Heart right ventricle (tissue), 16 donors: Measurements from ENCODE around the gene THOP1. TPM values are rescaled to one million over a fixed set of nuclear protein-coding genes. Genes with fewer than 3 reads are reported as not detected.

Experiments used
- ATAC-seq, 8 donors: fragments of 200-7000 bp; cut with Tn5 transposase; one replicate each; pipeline ENCODE4 v1.9.1; 2020; ENCODE audit warnings: mild to moderate bottlenecking in 8 of 8, moderate library complexity in 8 of 8, moderate number of reproducible peaks in 1 of 8
- DNase-seq, 2 donors: peaks; one replicate each; pipeline ENCODE4 v3.0.0-alpha.2; 2020
- H3K27ac ChIP-seq, 10 donors: fragments of 200-600 bp; sonication (generic) in 2 of 10; one replicate each; pipeline versions ENCODE4 v1.5.0 to v1.8.0; 2020 to 2022; ENCODE audit warnings: mild to moderate bottlenecking in 3 of 10
- H3K27me3 ChIP-seq, 7 donors: fragments of 200-600 bp; one replicate each; pipeline ENCODE4 v1.8.0; 2021 to 2022; ENCODE audit warnings: mild to moderate bottlenecking in 2 of 7
- H3K36me3 ChIP-seq, 9 donors: fragments of 200-600 bp; sonication (generic) in 1 of 9; one replicate each; pipeline versions ENCODE4 v1.5.0 to v1.8.0; 2020 to 2022; ENCODE audit warnings: mild to moderate bottlenecking in 2 of 9
- H3K4me1 ChIP-seq, 9 donors: fragments of 200-600 bp; sonication (generic) in 1 of 9; one replicate each; pipeline versions ENCODE4 v1.5.0 to v1.8.0; 2020 to 2022; ENCODE audit warnings: mild to moderate bottlenecking in 4 of 9
- H3K4me3 ChIP-seq, 10 donors: fragments of 200-600 bp; sonication (generic) in 2 of 10; one replicate each; pipeline versions ENCODE4 v1.5.0 to v1.8.0; 2020 to 2022; ENCODE audit warnings: mild to moderate bottlenecking in 7 of 10, moderate library complexity in 2 of 10
- H3K9me3 ChIP-seq, 11 donors: fragments of 200-600 bp in 10 of 11; sonication (generic) in 2 of 11; one replicate each; pipeline versions ENCODE4 v1.5.0 to v1.8.0; 2013 to 2022; ENCODE audit warnings: mild to moderate bottlenecking in 2 of 11, control low read depth in 1 of 11, moderate library complexity in 1 of 11
- CTCF ChIP-seq, 9 donors: fragments of 200-600 bp; sonication (generic) in 2 of 9; IDR thresholded peaks; one replicate each; pipeline versions ENCODE4 v1.5.0 to v1.8.0; 2021 to 2022; ENCODE audit warnings: antibody characterized with exemption in 9 of 9, mild to moderate bottlenecking in 5 of 9, moderate library complexity in 1 of 9
- WGBS, 2 donors: extraction: QIAGEN DNeasy Blood & Tissue Kit; methylation state at CpG; one replicate each; pipeline ENCODE4 v1.1.7; 2013; ENCODE audit warnings: inconsistent platforms in 1 of 2; 5-methylcytosine and 5-hydroxymethylcytosine counted together
- intact Hi-C, 10 donors: fragments of 100-400 bp; cut with DNase I; formaldehyde crosslinking; loops; one replicate each; pipeline versions ENCODE4 v1.11.1 to v1.14.2; 2022
- polyA plus RNA-seq, 2 donors: library from polyadenylated mRNA; stranded (reverse); fragments of 200-250 nt; gene quantifications; one replicate each; pipeline ENCODE4 v1.2.3, GENCODE V29; 2013
- total RNA-seq, 10 donors: library from RNA; stranded (reverse); fragmentation: NEBNext Ultra II Directional in 3 of 10; extraction: Animal tissue kit (Norgen Biotek cat#: 25700) in 3 of 10; gene quantifications; one replicate each; pipeline versions ENCODE4 v1.2.1 to v1.2.4, GENCODE V29; 2021 to 2023
- donor health status: Arrhythmogenic right ventricular cardiomyopathy.
- donor health status: ischemic (EF 13 %, LVEDD 7.1; RV severe dilation, severe dysfunction).
- donor health status: healthy with polysubstance abuse.
- donor health status: DM: no; HTN: yes; CAD: no.
- donor health status: DM: no; HTN: no; CAD: no.
- donor health status: ischemic (EF 25% LVEDD 6.9; RV normal size, moderate dysfunction).
- donor health status: ischemic (EF 25% LVEDD 5.7; RV mildly dilated, moderate dysfunction).
- donor health status: healthy.
- donor health status: DM: yes; HTN: yes; CAD: no.
- donor health status: Ischemic cardiomyopathy.
- donor health status: ischemic (EF 35%, LVEDD 5.7; RV mildly dilated, moderate dysfunction).
- donor health status: nonischemic (EF 11% LVEDD 7.7; RV severe dilation, severe dysfunction).
- donor health status: DM: yes; HTN: yes; CAD: no.
- donor health status: PGD.
- donor health status: ischemic (EF 29% LVEDD 5.4; RV normal size, mild dysfunction).
- donor health status: nonischemic (EF 23%, LVEDD 6.1; RV moderate dilation, normal function).

Gene THOP1
- total and polyA plus RNA-seq, 12 donors: 37.5 to 85.3 (median 45.2) TPM

- ATAC-seq (no peak), DNase-seq (no peak)
- peak overlapping the region in 5 of 10 donors; percentile 23 to 60 (median 28) for H3K27ac ChIP-seq
- WGBS, 2 donors: 66% methylated on average over 14 of the region's 14 CpGs
- H3K27me3 ChIP-seq: no peaks in the 10 kb centered on the region
- no peaks in the 10 kb centered on the region for H3K9me3 ChIP-seq
- peaks cover 0 to 25% (median 0%) of the 10 kb centered on the region in 9 donors for H3K36me3 ChIP-seq
- no peak overlapping the region for H3K4me3 ChIP-seq
- intact Hi-C loops: no loop called here
- peaks cover 28 to 91% (median 70%) of the 10 kb centered on the region in 9 donors for H3K4me1 ChIP-seq
- no peak for TF ChIP-seq CTCF (IDR thresholded peaks at IDR 0.05)
These were observed 6.1 kb upstream of the THOP1 start for GRCh38 chr19:2779121-2779740.

- no peak for TF ChIP-seq CTCF (IDR thresholded peaks at IDR 0.05)
- intact Hi-C loops: no loop called here
- WGBS, 2 donors: 86 to 89% methylated on average over 7 of the region's 7 CpGs
- Histone ChIP-seq H3K27ac (peak overlapping the region in 2 of 10 donors; percentile 98 to 99), H3K9me3 (no peaks in the 10 kb centered on the region), H3K27me3 (no peaks in the 10 kb centered on the region), H3K4me3 (no peak overlapping the region), H3K36me3 (peaks cover 0 to 25% (median 0%) of the 10 kb centered on the region in 9 donors), H3K4me1 (peaks cover 21 to 89% (median 66%) of the 10 kb centered on the region in 9 donors)
- no peak for DNase-seq
- no peak for ATAC-seq
These were observed 5.0 kb upstream of the THOP1 start for GRCh38 chr19:2780284-2780683.

GRCh38 chr19:2782329-2782935, 2.9 kb upstream of the THOP1 start:
- Histone ChIP-seq H3K4me1 (peaks cover 20 to 78% (median 62%) of the 10 kb centered on the region in 9 donors), H3K27me3 (no peaks in the 10 kb centered on the region), H3K27ac (peak overlapping the region; percentile 68 to 100 (median 96)), H3K9me3 (no peaks in the 10 kb centered on the region), H3K36me3 (peaks cover 0 to 17% (median 0%) of the 10 kb centered on the region in 9 donors), H3K4me3 (peak overlapping the region; percentile 79 to 100 (median 96))
- no peak for ATAC-seq
- intact Hi-C loops: loop anchor here in 1 of 10 donors (2.0 kb wide), 1 partner anchor 58 kb away; the partner anchor contains the start of gene ZNF555
- no peak for TF ChIP-seq CTCF (IDR thresholded peaks at IDR 0.05)
- WGBS, 2 donors: 2 to 3% methylated on average over 24 of the region's 24 CpGs
- DNase-seq: no peak

GRCh38 chr19:2782936-2783780, 2.1 kb upstream of the THOP1 start, which contains the start of gene SGTA:
TSS of gene SGTA (minus strand) at chr19:2783273. CDS start at chr19:2769068, 14,205 bp downstream.
- intact Hi-C loops: loop anchor here in 2 of 10 donors (1.0 to 2.0 kb wide), 2 partner anchors 58 kb away; partner anchors contain the start of gene ZNF555 (in 2 of the 2)

More at GRCh38 chr19:2782936-2783780, 2.1 kb upstream of the THOP1 start, which contains the start of gene SGTA:
- peaks cover 0 to 15% (median 0%) of the 10 kb centered on the region in 9 donors for H3K36me3 ChIP-seq
- H3K4me1 ChIP-seq: peaks cover 20 to 72% (median 62%) of the 10 kb centered on the region in 9 donors
- DNase-seq (peak; percentile 95 to 99), ATAC-seq (peak; percentile 88 to 95 (median 92))
- H3K9me3 ChIP-seq: no peaks in the 10 kb centered on the region
- peak within 1 kb of the TSS; percentile 79 to 100 (median 96) for H3K4me3 ChIP-seq
- H3K27me3 ChIP-seq: no peaks in the 10 kb centered on the region
- TF ChIP-seq CTCF (IDR thresholded peaks at IDR 0.05): peak in 8 of 9 donors; percentile 20 to 66 (median 54)
- 1% methylated on average over 66 to 68 of the region's 68 CpGs for WGBS, 2 donors
- H3K27ac ChIP-seq: peak within 1 kb of the TSS; percentile 68 to 100 (median 96)
